Large intestine (tissue), 3 donors: ENCODE measurements around the gene CEACAM1. TPM values are rescaled to one million over a fixed set of nuclear protein-coding genes. Genes with fewer than 3 reads are reported as not detected.
A peak's percentile ranks its signal among the peaks of the same experiment; 100 is the strongest.
"Not testable (repeated sequence)": the region's sequence is repeated elsewhere in the genome, so short reads cannot be mapped to it uniquely, and the experiment has no call there.

ENCODE experiments used
- DNase-seq, 2 donors: peaks; one replicate each; pipeline versions ENCODE4 v3.0.0 to v3.0.0-alpha.2; 2013
- H3K27ac ChIP-seq: one replicate; pipeline ENCODE4 v1.5.1; 2013; ENCODE audit warnings: low read length
- H3K27me3 ChIP-seq: 2 replicates; pipeline ENCODE4 v1.6.1; 2013; ENCODE audit warnings: low read length; ENCODE audit not compliant: control insufficient read depth, insufficient read depth
- H3K36me3 ChIP-seq: 2 replicates; pipeline ENCODE4 v1.6.1; 2013; ENCODE audit warnings: low read length; ENCODE audit not compliant: control insufficient read depth, insufficient read depth
- H3K4me1 ChIP-seq: one replicate; pipeline ENCODE4 v1.6.1; 2013; ENCODE audit warnings: low read length; ENCODE audit not compliant: control insufficient read depth, insufficient read depth
- H3K4me3 ChIP-seq: one replicate; pipeline ENCODE4 v1.5.1; 2013; ENCODE audit warnings: low read length
- H3K9me3 ChIP-seq: one replicate; pipeline ENCODE4 v1.6.1; 2013; ENCODE audit warnings: mild to moderate bottlenecking, low read depth, low read length, moderate library complexity; ENCODE audit not compliant: control insufficient read depth
- WGBS: methylation state at CpG from one replicate; pipeline ENCODE4 v1.1.5; 2013; ENCODE audit warnings: low lambda C conversion rate; ENCODE audit not compliant: insufficient coverage; 5-methylcytosine and 5-hydroxymethylcytosine counted together
- polyA plus RNA-seq: library from polyadenylated mRNA; unstranded; fragments of 120-200 nt; gene quantifications from one replicate; pipeline ENCODE4 v1.2.1, GENCODE V29; 2013

Gene CEACAM1
- polyA plus RNA-seq, 1 donor: 82.0 TPM

GRCh38 chr19:42466521-42467182, 61.6 kb downstream of the CEACAM1 start:
- 83% methylated on average over 1 of the region's 5 CpGs for WGBS
- Histone ChIP-seq H3K36me3 (no peaks in the 10 kb centered on the region), H3K27ac (no peak overlapping the region), H3K4me3 (no peak overlapping the region), H3K9me3 (no peaks in the 10 kb centered on the region), H3K4me1 (peaks cover 3% of the 10 kb centered on the region), H3K27me3 (no peaks in the 10 kb centered on the region)
- no peak for DNase-seq

GRCh38 chr19:42465827-42466280, 62.4 kb downstream of the CEACAM1 start:
- Histone ChIP-seq H3K27me3 (no peaks in the 10 kb centered on the region), H3K27ac (no peak overlapping the region), H3K4me1 (peaks cover 3% of the 10 kb centered on the region), H3K4me3 (no peak overlapping the region), H3K36me3 (no peaks in the 10 kb centered on the region), H3K9me3 (no peaks in the 10 kb centered on the region)
- no peak for DNase-seq
- WGBS: no CpG with 5 or more reads among the region's 5 CpGs

- no CpG with 5 or more reads among the region's 4 CpGs for WGBS
- H3K9me3 ChIP-seq: no peaks in the 10 kb centered on the region
- H3K4me1 ChIP-seq: peaks cover 3% of the 10 kb centered on the region
- no peaks in the 10 kb centered on the region for H3K36me3 ChIP-seq
- H3K4me3 ChIP-seq: no peak overlapping the region
- no peak for DNase-seq
- peak overlapping the region; percentile 8 for H3K27ac ChIP-seq
- no peaks in the 10 kb centered on the region for H3K27me3 ChIP-seq
These were observed 66.5 kb downstream of the CEACAM1 start for GRCh38 chr19:42461700-42462324.

GRCh38 chr19:42461231-42461630, 67.0 kb downstream of the CEACAM1 start:
- H3K9me3 ChIP-seq, H3K4me3 ChIP-seq, H3K27ac ChIP-seq, DNase-seq, H3K36me3 ChIP-seq, H3K4me1 ChIP-seq, H3K27me3 ChIP-seq: not testable (repeated sequence)
- 88% methylated on average over 4 of the region's 8 CpGs for WGBS

GRCh38 chr19:42459926-42460325, 68.4 kb downstream of the CEACAM1 start:
- WGBS: no CpG with 5 or more reads among the region's 2 CpGs

More at GRCh38 chr19:42459926-42460325, 68.4 kb downstream of the CEACAM1 start:
- Histone ChIP-seq H3K4me1 (peaks cover 10% of the 10 kb centered on the region), H3K27ac (no peak overlapping the region), H3K27me3 (no peaks in the 10 kb centered on the region), H3K9me3 (no peaks in the 10 kb centered on the region), H3K4me3 (no peak overlapping the region), H3K36me3 (no peaks in the 10 kb centered on the region)
- DNase-seq: no peak

Other genes starting within 250 kb of the CEACAM1 start
- 0.91 TPM for gene PRR19, start 226.3 kb downstream of the CEACAM1 start, polyA plus RNA-seq
- gene PAFAH1B3, start 225.9 kb downstream of the CEACAM1 start, polyA plus RNA-seq: 35.3 TPM
- 3.3 TPM for gene TMEM145, start 215.2 kb downstream of the CEACAM1 start, polyA plus RNA-seq
- 23.9 TPM for gene MEGF8, start 202.8 kb downstream of the CEACAM1 start, polyA plus RNA-seq
- 13.5 TPM for gene CNFN, start 138.2 kb downstream of the CEACAM1 start, polyA plus RNA-seq
- gene LIPE, start 101.1 kb downstream of the CEACAM1 start, polyA plus RNA-seq: 13.9 TPM
- gene CXCL17, start 85.5 kb downstream of the CEACAM1 start, polyA plus RNA-seq: 0.07 TPM
- gene CEACAM8, start 66.4 kb upstream of the CEACAM1 start, polyA plus RNA-seq: 0.03 TPM
- gene PSG3, start 212.0 kb upstream of the CEACAM1 start, polyA plus RNA-seq: not detected
- not detected for gene PSG8, start 237.2 kb upstream of the CEACAM1 start, polyA plus RNA-seq